Measurements from ENCODE around the gene PDE11A.
"Not testable (repeated sequence)": the region's sequence is repeated elsewhere in the genome, so short reads cannot be mapped to it uniquely, and the experiment has no call there.

PDE11A gene

GRCh38 chr2:177882501-177882900 is 190.1 kb downstream of the PDE11A start:
- no peak for DNase-seq (ENCODE audit: low spot score)

- no peak for DNase-seq (ENCODE audit: low spot score)
Measured at GRCh38 chr2:177881921-177882320, 190.7 kb downstream of the PDE11A start.

- no peak for DNase-seq (ENCODE audit: low spot score)
Measured at GRCh38 chr2:177881008-177881747, 191.4 kb downstream of the PDE11A start.

GRCh38 chr2:177880285-177880684 is 192.3 kb downstream of the PDE11A start:
- no peak for DNase-seq (ENCODE audit: low spot score)

- DNase-seq (ENCODE audit: low spot score), result no peak
Measured at GRCh38 chr2:177876950-177877349, 195.6 kb downstream of the PDE11A start.

DNA sequence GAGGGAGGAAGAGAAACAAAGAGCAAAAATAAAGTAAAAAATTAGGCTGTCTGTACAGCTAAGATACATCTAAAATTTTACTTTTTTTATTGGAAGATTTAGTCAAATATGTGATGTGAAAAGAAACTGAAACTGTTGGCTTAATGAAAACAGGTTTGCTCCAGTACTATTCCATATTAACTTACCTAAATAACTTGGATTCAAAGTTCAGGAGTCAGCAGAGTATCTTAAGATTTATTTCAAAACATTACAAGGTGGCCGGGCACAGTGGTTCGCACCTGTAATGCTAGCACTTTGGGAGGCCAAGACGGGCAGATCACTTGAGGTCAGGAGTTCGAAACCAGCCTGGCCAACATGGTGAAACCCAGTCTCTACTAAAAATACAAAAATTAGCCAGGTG is 197.9 kb downstream of the PDE11A start:
- DNase-seq (ENCODE audit: low spot score), result no peak

DNA sequence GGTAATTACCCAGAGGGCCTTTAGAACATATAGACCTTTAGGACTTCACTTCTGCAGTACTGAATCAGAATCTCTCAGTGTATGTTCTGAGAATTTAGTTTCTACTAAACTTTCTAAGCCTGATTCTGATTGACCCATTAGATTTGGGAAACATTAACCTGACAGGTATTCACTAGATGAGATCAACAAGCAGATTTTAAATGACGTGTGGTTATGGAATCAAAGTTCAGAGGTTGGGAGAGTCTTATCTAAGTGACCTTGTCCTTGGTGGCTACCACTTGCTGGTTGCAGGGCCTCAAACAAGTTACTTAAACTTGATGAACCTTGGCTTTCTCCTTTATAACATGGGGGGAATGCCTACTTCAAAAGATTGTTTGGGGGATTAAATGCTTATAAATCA is 198.7 kb downstream of the PDE11A start:
- no peak for DNase-seq (ENCODE audit: low spot score)

GRCh38 chr2:177872286-177872685 is 200.3 kb downstream of the PDE11A start:
- DNase-seq (ENCODE audit: low spot score), result no peak

DNA sequence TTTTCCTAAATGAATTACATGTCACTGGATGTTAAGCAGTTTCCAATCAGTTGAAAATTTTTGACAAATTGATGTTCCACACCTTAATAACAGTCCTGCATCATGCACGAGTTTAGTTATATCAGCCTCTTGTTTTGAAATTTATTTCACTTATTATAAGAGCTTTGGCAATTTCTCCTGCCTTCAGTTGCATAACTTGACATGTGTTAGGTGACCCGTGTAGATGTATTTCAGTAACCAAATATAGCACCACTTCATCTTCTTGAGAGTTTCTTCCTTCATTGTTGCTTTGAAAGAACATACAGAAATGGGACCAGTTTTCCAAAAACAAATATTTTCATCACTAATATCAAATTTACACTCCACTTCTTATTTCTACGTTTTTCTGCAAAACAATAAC is 202.7 kb downstream of the PDE11A start:
- no peak for DNase-seq (ENCODE audit: low spot score)

- DNase-seq (ENCODE audit: low spot score), result no peak
Measured at GRCh38 chr2:177869209-177869608, 203.4 kb downstream of the PDE11A start.

DNA sequence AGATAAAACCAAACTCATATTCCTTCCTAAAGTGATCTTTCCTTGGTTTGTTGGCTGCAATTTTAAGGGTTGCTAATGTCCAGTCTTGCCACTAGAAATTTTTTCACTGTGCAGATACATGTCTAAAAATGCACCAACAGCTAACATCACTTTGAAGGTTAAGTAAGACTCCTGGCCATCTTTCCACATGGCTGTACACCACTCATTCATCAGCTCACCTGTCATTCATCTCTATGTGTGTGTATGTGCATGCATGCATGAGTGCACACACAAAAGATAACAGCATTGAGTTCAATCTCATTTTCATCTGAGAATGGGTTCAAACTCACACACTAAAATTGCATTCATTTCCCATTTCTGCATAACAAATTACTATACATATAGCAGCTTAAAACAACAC is 203.8 kb downstream of the PDE11A start:
- DNase-seq (ENCODE audit: low spot score), result no peak

DNA sequence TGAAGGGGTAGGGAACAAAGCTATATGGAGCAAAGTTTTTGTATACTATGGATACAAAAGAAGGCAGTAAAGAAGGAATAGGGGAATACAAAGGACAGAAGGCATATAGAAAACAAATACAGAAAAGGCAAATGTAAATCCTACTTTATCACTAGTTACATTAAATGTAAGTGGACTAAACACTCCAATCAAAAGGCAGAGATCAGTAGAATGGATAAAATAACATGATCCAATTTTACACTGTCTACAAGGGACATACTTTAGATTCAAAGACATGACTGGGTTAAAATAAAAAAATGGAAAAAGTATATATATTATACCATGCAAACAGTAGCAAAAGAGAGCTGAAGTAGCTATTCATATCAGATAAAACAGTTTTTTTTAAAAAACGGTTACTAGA is 215.0 kb downstream of the PDE11A start:
- DNase-seq (ENCODE audit: low spot score), result no peak

DNA sequence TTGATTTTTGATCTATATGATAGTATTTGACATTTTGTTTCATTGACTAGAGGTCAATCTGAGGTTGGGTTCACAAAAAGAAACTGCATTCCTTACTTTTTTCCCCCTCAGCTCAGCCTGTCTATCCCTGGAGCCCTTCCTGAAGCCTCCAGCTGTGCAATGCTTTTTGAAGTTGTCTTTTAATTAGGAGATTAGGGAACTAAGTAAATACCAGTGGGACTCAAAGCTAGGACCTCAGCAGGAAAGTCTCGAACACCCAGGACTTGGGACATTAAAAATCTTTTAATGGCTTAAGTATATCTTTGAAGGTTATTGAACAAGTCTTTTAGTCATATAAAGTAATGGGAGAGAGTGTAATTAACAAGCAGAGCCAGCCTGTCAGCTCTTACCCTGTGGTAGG is 220.2 kb downstream of the PDE11A start:
- no peak for DNase-seq (ENCODE audit: low spot score)

DNA sequence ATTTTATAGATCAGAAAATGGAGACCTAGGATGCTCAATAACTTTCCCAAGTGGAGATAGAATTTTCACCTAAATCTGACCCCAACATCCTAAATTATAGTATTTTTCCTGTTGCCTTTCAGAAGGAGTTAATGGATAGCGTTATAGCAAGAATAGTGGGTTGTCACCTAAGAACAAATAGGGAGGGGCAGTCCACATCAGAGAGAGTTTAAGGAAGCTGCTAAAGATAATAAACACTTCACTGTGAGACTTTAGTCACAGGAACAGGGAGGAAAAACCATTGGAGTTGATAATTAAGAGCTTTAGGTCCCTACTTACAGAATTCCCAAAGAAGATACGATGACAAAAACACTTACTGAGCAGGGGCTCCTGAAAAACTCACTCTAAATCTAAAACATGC is 229.4 kb downstream of the PDE11A start:
- DNase-seq (ENCODE audit: low spot score), result no peak

DNA sequence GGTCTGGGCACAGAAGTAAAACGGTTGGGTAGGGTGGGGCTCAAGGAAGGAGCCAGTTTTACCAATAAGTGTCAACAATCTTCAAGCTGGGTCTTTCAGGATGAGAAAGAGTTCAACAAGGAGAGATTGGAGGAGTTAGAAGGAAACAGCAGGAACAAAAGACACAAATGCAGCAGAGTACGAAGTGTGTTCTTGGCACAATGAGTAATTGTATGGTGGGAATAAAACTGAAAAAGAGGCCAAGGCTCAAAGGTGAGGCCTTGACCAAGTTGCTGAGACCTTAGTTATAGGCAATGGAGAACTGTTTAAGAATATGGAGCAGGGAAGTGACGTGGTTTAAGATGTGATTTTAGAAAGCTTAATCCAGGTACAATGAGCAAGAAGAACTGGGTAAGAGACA is 230.3 kb downstream of the PDE11A start:
- no peak for DNase-seq (ENCODE audit: low spot score)

DNA sequence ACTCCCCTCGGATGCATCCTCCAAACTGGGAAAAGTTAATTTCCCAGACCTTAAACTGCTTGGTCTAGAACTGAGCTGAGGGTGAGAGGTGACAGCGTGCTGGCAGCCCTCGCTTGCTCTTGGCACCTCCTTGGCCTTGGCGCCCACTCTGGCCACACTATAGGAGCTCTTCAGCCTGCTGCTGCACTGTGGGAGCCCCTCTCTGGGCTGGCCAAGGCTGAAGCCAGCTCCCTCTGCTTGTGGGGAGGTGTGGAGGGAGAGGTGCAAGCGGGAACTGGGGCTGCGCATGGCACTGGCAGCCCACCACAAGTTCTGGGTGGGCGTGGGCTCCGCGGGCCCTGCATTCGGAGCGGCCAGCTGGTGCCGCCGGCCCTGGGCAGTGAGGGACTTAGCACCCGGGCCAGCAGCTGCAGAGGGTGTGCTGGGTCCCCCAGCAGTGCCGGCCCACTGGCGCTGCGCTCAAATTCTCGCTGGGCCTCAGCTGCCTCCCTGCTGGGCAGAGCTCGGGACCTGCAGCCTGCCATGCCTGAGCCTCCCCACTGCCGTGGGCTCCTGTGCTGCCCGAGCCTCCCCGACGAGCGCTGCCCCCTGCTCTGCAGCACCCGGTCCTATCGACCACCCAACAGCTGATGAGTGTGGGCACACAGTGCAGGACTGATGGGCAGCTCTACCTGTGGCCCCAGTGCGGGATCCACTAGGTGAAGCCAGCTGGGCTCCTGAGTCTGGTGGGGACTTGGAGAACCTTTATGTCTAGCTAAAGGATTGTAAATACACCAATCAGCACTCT is 237.0 kb downstream of the PDE11A start:
- not testable (repeated sequence) for DNase-seq (ENCODE audit: low spot score)

- no peak for DNase-seq (ENCODE audit: low spot score)
Measured at GRCh38 chr2:177832611-177833433, 239.8 kb downstream of the PDE11A start.

GRCh38 chr2:177830881-177831386 is 241.6 kb downstream of the PDE11A start:
- no peak for DNase-seq (ENCODE audit: low spot score)

- DNase-seq (ENCODE audit: low spot score), result no peak
Measured at GRCh38 chr2:177828557-177828956, 244.0 kb downstream of the PDE11A start.

DNA sequence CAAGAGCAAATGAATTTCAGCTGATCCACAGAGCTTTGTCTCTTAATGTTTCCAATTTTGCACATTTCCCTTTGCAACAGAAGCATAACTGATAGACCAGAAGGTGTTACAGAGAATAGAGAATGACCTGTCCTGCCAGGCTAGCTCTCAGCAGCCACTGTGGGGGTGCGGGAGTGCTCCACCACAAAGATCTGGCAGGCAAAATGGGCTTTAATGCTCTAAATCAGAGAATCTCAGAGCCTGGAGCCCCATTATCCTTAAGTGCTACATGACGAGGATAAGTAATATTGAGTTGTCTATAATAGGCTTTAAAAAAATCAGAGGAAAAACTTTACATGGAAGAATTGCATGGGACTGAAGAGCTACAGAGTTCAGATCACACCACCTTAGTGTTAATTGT is 245.7 kb downstream of the PDE11A start:
- DNase-seq (ENCODE audit: low spot score), result no peak

DNA sequence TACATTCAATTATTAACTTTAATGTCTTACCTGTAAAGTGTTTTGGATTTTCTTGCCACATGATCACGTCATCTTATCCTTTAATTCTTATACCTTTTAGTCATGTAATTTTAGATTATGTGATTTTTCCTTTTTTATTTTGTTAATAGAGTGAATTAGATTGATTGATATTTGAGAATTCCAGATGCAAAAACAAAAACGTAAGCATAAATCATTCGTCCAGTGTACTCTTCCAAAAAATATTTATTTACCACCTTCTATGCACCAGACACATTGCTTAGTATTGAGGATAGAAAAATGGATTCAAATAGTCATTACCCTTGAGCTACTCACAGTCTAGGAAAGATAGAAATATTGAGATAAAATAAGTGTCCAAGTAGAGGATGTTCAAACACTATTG is 249.6 kb downstream of the PDE11A start:
- DNase-seq (ENCODE audit: low spot score), result no peak

DNA sequence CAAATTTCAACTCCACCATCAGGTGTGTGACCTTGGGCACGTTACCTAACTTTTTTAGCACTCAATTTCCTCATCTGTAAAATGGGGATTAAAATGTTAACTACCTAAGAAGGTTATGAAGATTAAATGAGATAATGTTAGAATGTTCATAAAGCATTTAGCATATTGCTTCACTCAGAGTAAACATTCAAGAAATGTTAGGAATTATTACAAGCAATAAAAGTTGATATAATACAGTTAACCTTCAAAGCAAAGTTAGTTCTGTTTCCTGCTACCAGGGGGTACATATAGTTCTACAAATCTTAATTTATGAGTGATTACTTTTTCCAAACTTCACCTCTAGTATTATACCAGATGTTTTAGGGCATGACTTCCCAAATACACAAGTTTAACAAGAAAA is 254.2 kb downstream of the PDE11A start:
- no peak for DNase-seq (ENCODE audit: low spot score)

DNA sequence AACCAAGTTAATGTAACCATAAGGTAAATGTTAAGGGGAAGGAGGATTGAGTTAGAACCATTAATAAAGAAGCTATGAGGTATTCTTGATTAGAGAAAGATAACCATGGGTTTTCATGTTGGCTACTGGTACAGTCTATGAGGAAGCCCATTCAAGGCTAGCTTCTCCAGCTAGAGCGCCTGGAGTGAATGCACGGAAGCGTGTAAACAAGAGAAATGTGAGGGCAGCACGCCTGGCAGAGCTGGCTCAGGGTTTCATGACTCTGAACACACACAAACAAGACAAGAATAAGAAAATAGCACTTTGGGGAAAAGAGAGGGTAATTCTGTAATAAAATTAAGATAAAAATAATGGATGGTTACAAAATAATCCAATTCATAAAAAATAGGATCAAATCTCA is 255.3 kb downstream of the PDE11A start:
- DNase-seq (ENCODE audit: low spot score), result no peak
